Hepatocyte (in vitro differentiated cells): ENCODE measurements around the gene FAM20A.
"Not testable (repeated sequence)": the region's sequence is repeated elsewhere in the genome, so short reads cannot be mapped to it uniquely, and the experiment has no call there.

Experiments
- EZH2 ChIP-seq: fragments of 200-600 bp; sonication (generic); IDR thresholded peaks from 2 replicates; pipeline ENCODE4 v1.6.1; 2016; ENCODE audit warnings: antibody characterized with exemption, mild to moderate bottlenecking, borderline replicate concordance
- TF ChIP-seq, protein P1 (sequence below): fragments of 200-600 bp; sonication (generic); IDR thresholded peaks from 2 replicates; pipeline ENCODE4 v1.5.1; 2016; ENCODE audit warnings: antibody characterized with exemption, mild to moderate bottlenecking; ENCODE audit not compliant: poor library complexity

DNA sequence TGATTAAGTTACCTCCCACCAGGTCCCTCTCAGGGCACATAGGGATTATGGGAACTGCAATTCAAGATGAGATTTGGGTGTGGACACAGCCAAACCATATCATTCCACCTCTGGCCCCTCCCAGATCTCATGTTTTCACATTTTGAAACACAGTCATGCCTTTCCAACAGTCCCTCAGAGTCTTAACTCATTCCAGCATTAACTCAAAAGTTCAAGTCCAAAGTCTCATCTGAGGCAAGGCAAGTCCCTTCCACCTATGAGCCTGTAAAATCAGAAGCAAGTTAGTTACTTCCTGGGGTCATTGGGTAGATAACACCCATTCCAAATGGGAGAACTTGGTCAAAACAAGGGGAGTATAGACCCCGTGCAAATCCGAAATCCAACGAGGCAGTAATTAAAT is 83.6 kb downstream of the FAM20A start:
- TF ChIP-seq, protein P1, sequence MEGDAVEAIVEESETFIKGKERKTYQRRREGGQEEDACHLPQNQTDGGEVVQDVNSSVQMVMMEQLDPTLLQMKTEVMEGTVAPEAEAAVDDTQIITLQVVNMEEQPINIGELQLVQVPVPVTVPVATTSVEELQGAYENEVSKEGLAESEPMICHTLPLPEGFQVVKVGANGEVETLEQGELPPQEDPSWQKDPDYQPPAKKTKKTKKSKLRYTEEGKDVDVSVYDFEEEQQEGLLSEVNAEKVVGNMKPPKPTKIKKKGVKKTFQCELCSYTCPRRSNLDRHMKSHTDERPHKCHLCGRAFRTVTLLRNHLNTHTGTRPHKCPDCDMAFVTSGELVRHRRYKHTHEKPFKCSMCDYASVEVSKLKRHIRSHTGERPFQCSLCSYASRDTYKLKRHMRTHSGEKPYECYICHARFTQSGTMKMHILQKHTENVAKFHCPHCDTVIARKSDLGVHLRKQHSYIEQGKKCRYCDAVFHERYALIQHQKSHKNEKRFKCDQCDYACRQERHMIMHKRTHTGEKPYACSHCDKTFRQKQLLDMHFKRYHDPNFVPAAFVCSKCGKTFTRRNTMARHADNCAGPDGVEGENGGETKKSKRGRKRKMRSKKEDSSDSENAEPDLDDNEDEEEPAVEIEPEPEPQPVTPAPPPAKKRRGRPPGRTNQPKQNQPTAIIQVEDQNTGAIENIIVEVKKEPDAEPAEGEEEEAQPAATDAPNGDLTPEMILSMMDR: not testable (repeated sequence)
- TF ChIP-seq EZH2: not testable (repeated sequence)
